K562 (cell line): Measurements from ENCODE around the gene IP6K1. TPM values are rescaled to one million over a fixed set of nuclear protein-coding genes. Genes with fewer than 3 reads are reported as not detected.

Experiments used
- ATF3 ChIP-seq, 2 experiments: fragments of 450-650 bp in 1 of 2; sonication (generic) in 1 of 2; formaldehyde crosslinking in 1 of 2; IDR thresholded peaks in 1 of 2; conservative IDR thresholded peaks in 1 of 2; 2 replicates each; pipeline versions ENCODE4 v1.6.1 to v1.8.1; 2016 to 2023; ENCODE audit warnings: mild to moderate bottlenecking in 2 of 2, moderate library complexity in 2 of 2, inconsistent platforms in 1 of 2, missing genetic modification reagents in 1 of 2
- ATF4 ChIP-seq: fragments of 450-650 bp; formaldehyde crosslinking; IDR thresholded peaks from 2 replicates; pipeline ENCODE4 v1.4.0; 2022; ENCODE audit warnings: mild to moderate bottlenecking, moderate library complexity
- BCL6 ChIP-seq: fragments of 250-450 bp; sonication (Bioruptor Pico); IDR thresholded peaks from 2 replicates; pipeline ENCODE4 v1.4.0; 2020
- CBX8 ChIP-seq: fragments of 200-600 bp; sonication (generic); IDR thresholded peaks from 2 replicates; pipeline ENCODE4 v1.6.1; 2012; ENCODE audit warnings: borderline replicate concordance, mixed run types, low read depth, mild to moderate bottlenecking, moderate library complexity, mixed read lengths, low read length, control low read depth, inconsistent platforms; ENCODE audit not compliant: poor library complexity, severe bottlenecking; ENCODE audit errors: extremely low read depth
- FOS ChIP-seq: IDR thresholded peaks from 3 replicates; pipeline ENCODE4 v1.6.1; 2011; ENCODE audit not compliant: insufficient read length; ENCODE audit errors: extremely low read depth
- LCOR ChIP-seq: sonication (generic); formaldehyde crosslinking; IDR thresholded peaks from 2 replicates; pipeline ENCODE4 v1.8.0; 2022; ENCODE audit warnings: mild to moderate bottlenecking, missing genetic modification reagents
- SRSF3 ChIP-seq: fragments of 200-400 bp; formaldehyde crosslinking; IDR thresholded peaks from 2 replicates; pipeline ENCODE4 v1.6.1; 2016; ENCODE audit warnings: mild to moderate bottlenecking, low read length, moderate library complexity; ENCODE audit not compliant: insufficient read depth
- STAG1 ChIP-seq: sonication (generic); formaldehyde crosslinking; IDR thresholded peaks from 2 replicates; pipeline ENCODE4 v1.5.0; 2020; ENCODE audit warnings: missing genetic modification reagents, borderline replicate concordance
- TSC22D4 ChIP-seq: fragments of 450-650 bp; IDR thresholded peaks from 2 replicates; pipeline ENCODE4 v1.6.1; 2016; ENCODE audit warnings: missing genetic modification characterization, missing biosample characterization, control low read depth
- WHSC1 ChIP-seq: IDR thresholded peaks from one replicate; pipeline ENCODE4 v1.6.1; 2012; ENCODE audit warnings: low read length, control low read depth, inconsistent platforms
- ZBTB26 ChIP-seq: fragments of 450-650 bp; formaldehyde crosslinking; IDR thresholded peaks from 2 replicates; pipeline ENCODE4 v1.4.0; 2022; ENCODE audit warnings: missing genetic modification characterization
- ZBTB7A ChIP-seq: IDR thresholded peaks from 2 replicates; pipeline ENCODE4 v1.6.1; 2011; ENCODE audit warnings: low read depth, mild to moderate bottlenecking, low read length, moderate library complexity, borderline replicate concordance; ENCODE audit not compliant: control insufficient read depth
- ZFP36 ChIP-seq: fragments of 150-350 bp; IDR thresholded peaks from 2 replicates; pipeline ENCODE4 v1.6.1; 2018; ENCODE audit warnings: low read length, low read depth; ENCODE audit not compliant: partially characterized antibody
- ZNF165 ChIP-seq: fragments of 250-450 bp; sonication (Bioruptor Pico); IDR thresholded peaks from 2 replicates; pipeline ENCODE4 v1.4.0; 2020; ENCODE audit warnings: borderline replicate concordance
- ZNF217 ChIP-seq: sonication (generic); formaldehyde crosslinking; IDR thresholded peaks from 2 replicates; pipeline ENCODE4 v1.8.0; 2022; ENCODE audit warnings: mild to moderate bottlenecking, missing genetic modification reagents
- ZNF592 ChIP-seq: fragments of 450-650 bp; IDR thresholded peaks from 2 replicates; pipeline ENCODE4 v1.6.1; 2017; ENCODE audit warnings: antibody characterized with exemption, mild to moderate bottlenecking
- polyA plus RNA-seq, 8 experiments: library from polyadenylated mRNA; depleted of rRNA in 4 of 8; stranded (reverse) in 5 of 8; unstranded in 3 of 8; fragments of >200 nt; fragmentation: Nextera tagmentation in 2 of 8; fragmentation: Illumina TruSeq in 1 of 8; extraction: Ambion mirVana in 2 of 8; extraction: Trizol in 1 of 8; gene quantifications; 2 replicates each; pipeline versions ENCODE4 v1.2.1 to v1.2.3, GENCODE V29; 2011 to 2014; ENCODE audit warnings: inconsistent platforms in 1 of 8, missing spikeins in 1 of 8
- total RNA-seq, 7 experiments: library from RNA; depleted of rRNA in 6 of 7; stranded (reverse); fragments of >200 nt in 6 of 7; fragmentation: Illumina TruSeq in 2 of 7; extraction: Trizol in 2 of 7; gene quantifications; 2 replicates each; pipeline versions ENCODE4 v1.2.1 to v1.2.3, GENCODE V29; 2011 to 2021; ENCODE audit warnings: low replicate concordance in 1 of 7

Gene IP6K1
- total and polyA plus RNA-seq, 9 of the 15 experiments (the other 6 are each of a cell fraction or from before 2014, with no cell fraction given): 0.46 to 29.2 (median 13.1) TPM

- TF ChIP-seq ZNF592 (no peak), ZBTB7A (peak; percentile 7; the same call in 1 of the 2 replicates), ATF4 (CRISPR knock-in tag) (no peak), STAG1 (CRISPR knock-in tag) (no peak), ZBTB26 (CRISPR knock-in tag) (no peak), ZFP36 (no peak), TSC22D4 (tag) (no peak), ATF3 (IDR thresholded peaks at IDR 0.05) (no peak), ATF3 (CRISPR knock-in tag; conservative IDR thresholded peaks at IDR 0.05) (no peak), SRSF3 (no peak), FOS (peak; percentile 46), ZNF165 (CRISPR knock-in tag) (no peak), LCOR (CRISPR knock-in tag) (peak; percentile 28; the same call in 1 of the 2 replicates), WHSC1 (no peak), ZNF217 (no peak), BCL6 (CRISPR knock-in tag) (no peak), CBX8 (no peak)
Observed at GRCh38 chr3:49723628-49724551, 62.5 kb downstream of the IP6K1 start, which contains the start of gene GMPPB (continued).
